Kidney (tissue), 14 donors: ENCODE results near the gene IL17C. TPM values are rescaled to one million over a fixed set of nuclear protein-coding genes. Genes with fewer than 3 reads are reported as not detected.

Source experiments
- DNase-seq, 5 donors: peaks; one replicate each; pipeline ENCODE4 v3.0.0-alpha.2; 2013 to 2020
- FAIRE-seq: peaks from 2 replicates; lab custom pipeline; 2012; peaks lifted over from hg19 to GRCh38; lab: Jason Lieb, UNC
- H3K27ac ChIP-seq, 2 donors: one replicate each; pipeline ENCODE4 v1.7.0; 2013; ENCODE audit warnings: low read depth in 2 of 2, low read length in 2 of 2, inconsistent platforms in 1 of 2
- H3K27me3 ChIP-seq: one replicate; pipeline ENCODE4 v1.7.1; 2013; ENCODE audit warnings: low read length, inconsistent platforms; ENCODE audit not compliant: control insufficient read depth, insufficient read depth
- H3K36me3 ChIP-seq, 3 donors: one replicate each; pipeline versions ENCODE4 v1.7.0 to v1.7.1; 2013; ENCODE audit warnings: low read length in 3 of 3, control low read depth in 1 of 3, inconsistent platforms in 1 of 3; ENCODE audit not compliant: insufficient read depth in 3 of 3, control insufficient read depth in 2 of 3
- H3K4me1 ChIP-seq, 3 donors: one replicate each; pipeline versions ENCODE4 v1.7.0 to v1.7.1; 2013; ENCODE audit warnings: low read length in 3 of 3, inconsistent platforms in 1 of 3, low read depth in 1 of 3; ENCODE audit not compliant: control insufficient read depth in 2 of 3, insufficient read depth in 2 of 3
- H3K4me3 ChIP-seq, 3 donors: one replicate each; pipeline versions ENCODE4 v1.7.0 to v1.8.1; 2013; ENCODE audit warnings: low read length in 3 of 3, control low read depth in 1 of 3, inconsistent platforms in 1 of 3
- H3K9ac ChIP-seq, 3 donors: one replicate each; pipeline versions ENCODE4 v1.7.0 to v1.7.1; 2013; ENCODE audit warnings: low read length in 3 of 3, control low read depth in 1 of 3, inconsistent platforms in 1 of 3
- H3K9me3 ChIP-seq, 3 donors: one replicate each; pipeline versions ENCODE4 v1.7.0 to v1.7.1; 2013; ENCODE audit warnings: low read length in 3 of 3, control low read depth in 1 of 3, inconsistent platforms in 1 of 3; ENCODE audit not compliant: control insufficient read depth in 2 of 3, insufficient read depth in 1 of 3
- CTCF ChIP-seq: IDR thresholded peaks from 3 replicates; pipeline ENCODE4 v1.5.1; 2012; ENCODE audit warnings: mild to moderate bottlenecking, moderate library complexity, borderline replicate concordance; ENCODE audit not compliant: insufficient read depth; ENCODE audit errors: extremely low read depth
- intact Hi-C: fragments of 100-400 bp; cut with DNase I; formaldehyde crosslinking; loops from one replicate; pipeline ENCODE4 v1.11.1; 2022
- polyA plus RNA-seq: library from polyadenylated mRNA; stranded (reverse); fragments of 350-450 nt; fragmentation: Illumina TruSeq; extraction: RNeasy Lipid Tissue Mini Kit (QIAGEN cat#74804); gene quantifications from one replicate; pipeline ENCODE4 v1.2.3, GENCODE V29; 2014; ENCODE audit warnings: low read depth, low replicate concordance; ENCODE audit not compliant: insufficient read depth
- total RNA-seq: library from RNA; stranded (reverse); fragmentation: NEBNext Ultra II Directional; extraction: Animal tissue kit (Norgen Biotek cat#: 25700); gene quantifications from one replicate; pipeline ENCODE4 v1.2.1, GENCODE V29; 2021
- donor health status: control.
- donor health status: control.
- donor health status: control.
- donor health status: control.
- donor health status: control.
- donor health status: DM: yes; HTN: yes; CAD: no.
- donor health status: Normal renal cell carcinoma (clear cell type).

IL17C gene
- total and polyA plus RNA-seq, 2 donors from 2014 or later = not detected

DNA sequence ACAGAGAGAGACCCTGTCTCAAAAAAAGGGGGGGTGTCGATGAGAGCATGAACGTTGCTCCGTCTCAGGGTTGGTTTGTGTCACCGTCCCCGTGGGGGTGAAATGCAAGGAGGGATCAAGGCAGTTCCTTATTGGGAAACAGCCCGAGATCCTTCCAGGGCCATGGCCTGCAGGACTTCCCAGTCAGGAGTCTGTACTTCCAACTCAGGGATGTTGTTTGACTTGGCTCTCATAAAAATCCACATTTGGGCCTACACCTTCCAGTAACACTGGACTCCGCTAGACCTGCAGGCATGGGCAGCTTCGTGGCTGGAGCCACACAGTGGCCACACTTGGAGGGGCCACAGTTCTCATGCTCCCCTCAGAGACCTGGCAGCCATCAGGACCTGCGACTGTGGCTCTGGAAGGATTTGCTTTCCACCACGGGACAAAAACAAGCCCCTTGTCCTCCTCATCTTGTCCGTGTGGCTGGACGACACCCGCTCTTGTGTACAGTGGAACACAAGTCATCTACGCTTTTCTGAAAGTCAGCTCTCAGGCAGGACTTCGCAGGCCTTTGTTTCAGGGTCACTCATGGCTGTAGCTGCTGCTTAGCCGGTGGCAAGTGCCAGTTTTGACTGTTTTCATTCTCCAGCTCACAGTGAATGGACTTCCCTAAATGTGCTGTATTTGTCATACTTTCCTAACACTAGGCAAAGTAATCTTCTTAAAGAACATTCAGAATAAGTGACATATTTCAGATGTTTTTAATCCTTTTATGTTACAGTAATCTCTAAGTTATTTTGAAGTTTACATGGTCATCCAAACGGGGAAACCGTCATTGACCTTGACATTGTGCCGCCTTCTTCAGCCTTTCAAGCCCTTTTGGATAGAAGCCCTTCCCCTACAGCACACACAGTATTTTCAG is 24.2 kb upstream of the IL17C start:
- Histone ChIP-seq H3K9me3 (no peaks in the 10 kb centered on the region), H3K36me3 (peaks cover 0 to 24% (median 15%) of the 10 kb centered on the region in 3 donors), H3K4me1 (no peaks in the 10 kb centered on the region), H3K4me3 (no peak overlapping the region), H3K9ac (no peak overlapping the region), H3K27me3 (no peaks in the 10 kb centered on the region), H3K27ac (no peak overlapping the region)
- no peak for TF ChIP-seq CTCF
- FAIRE-seq (no peak), DNase-seq (no peak)
- intact Hi-C loops = no loop called here

- H3K36me3 ChIP-seq = peaks cover 0 to 20% (median 14%) of the 10 kb centered on the region in 3 donors
- H3K27me3 ChIP-seq = no peaks in the 10 kb centered on the region
- no peak overlapping the region for H3K4me3 ChIP-seq
- FAIRE-seq = no peak
- H3K27ac ChIP-seq = no peak overlapping the region
- no peak for DNase-seq
- TF ChIP-seq CTCF = no peak
- no peaks in the 10 kb centered on the region for H3K9me3 ChIP-seq
- intact Hi-C loops = no loop called here
- H3K9ac ChIP-seq = no peak overlapping the region
- H3K4me1 ChIP-seq = no peaks in the 10 kb centered on the region
Measured at GRCh38 chr16:88614818-88615580, 23.4 kb upstream of the IL17C start.

- no peak overlapping the region for H3K9ac ChIP-seq
- H3K27me3 ChIP-seq = no peaks in the 10 kb centered on the region
- DNase-seq (peak in 1 of 5 donors; percentile 35), FAIRE-seq (no peak)
- H3K27ac ChIP-seq = no peak overlapping the region
- H3K36me3 ChIP-seq = peaks cover 0 to 10% (median 10%) of the 10 kb centered on the region in 3 donors
- intact Hi-C loops = no loop called here
- no peaks in the 10 kb centered on the region for H3K4me1 ChIP-seq
- TF ChIP-seq CTCF = no peak
- no peaks in the 10 kb centered on the region for H3K9me3 ChIP-seq
- H3K4me3 ChIP-seq = no peak overlapping the region
Measured at GRCh38 chr16:88616320-88616719, 22.1 kb upstream of the IL17C start.
